ENCODE data around the gene IFI35. TPM values are rescaled to one million over a fixed set of nuclear protein-coding genes. Genes with fewer than 3 reads are reported as not detected.

IFI35 gene
- total and polyA plus RNA-seq, 5 experiments from 2014 or later, result 35.7 to 49.8 (median 44.8) TPM

DNA sequence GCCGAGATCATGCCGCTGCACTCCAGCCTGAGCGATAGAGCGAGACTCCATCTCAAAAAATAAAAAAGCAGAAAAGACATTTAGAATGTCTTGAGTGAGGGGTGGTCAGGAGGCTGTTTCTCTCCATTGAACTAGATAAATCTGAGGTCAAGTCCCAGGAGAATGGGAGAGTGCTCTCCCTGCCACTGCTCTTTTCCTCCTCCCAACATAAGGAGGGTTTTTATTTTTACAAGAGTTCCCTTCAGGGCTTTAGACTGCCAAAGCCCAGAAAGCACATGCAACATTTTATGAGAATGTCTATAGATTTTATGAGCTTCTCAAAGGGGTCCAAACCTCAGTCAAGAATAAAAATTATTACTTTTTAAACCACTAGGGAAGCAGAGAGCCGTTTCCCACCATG lies 20.0 kb downstream of the IFI35 start:
- Mint-ChIP-seq H3K9me3 (no peaks in the 10 kb centered on the region), H3K27ac (peak overlapping the region in 4 of 10 donors; percentile 32 to 72 (median 46)), H3K4me3 (peak overlapping the region in 9 of 10 donors; percentile 7 to 84 (median 43)), H3K27me3 (no peaks in the 10 kb centered on the region), H3K4me1 (peaks cover 9 to 22% (median 14%) of the 10 kb centered on the region in 4 donors), H3K36me3 (no peaks in the 10 kb centered on the region)
- POLR2A ChIA-PET, result interaction anchor here (1.0 kb wide), 1 partner anchor 145 kb away, joined by 3 read pairs; the partner anchor contains the start of gene NBR1
- ATAC-seq (no peak), DNase-seq (no peak)

- H3K27me3 Mint-ChIP-seq, result no peaks in the 10 kb centered on the region
- H3K9me3 Mint-ChIP-seq, result no peaks in the 10 kb centered on the region
- peaks cover 9 to 16% (median 13%) of the 10 kb centered on the region in 4 donors for H3K4me1 Mint-ChIP-seq
- peak overlapping the region in 7 of 10 donors; percentile 7 to 71 (median 47) for H3K4me3 Mint-ChIP-seq
- ATAC-seq, result no peak
- DNase-seq, result no peak
- no peaks in the 10 kb centered on the region for H3K36me3 Mint-ChIP-seq
- POLR2A ChIA-PET, result interaction anchor here (1.0 kb wide), 1 partner anchor 144 kb away, joined by 3 read pairs; the partner anchor contains the start of gene NBR1
- peak overlapping the region in 1 of 10 donors; percentile 32 for H3K27ac Mint-ChIP-seq
Observed at GRCh38 chr17:43027091-43028032, 20.8 kb downstream of the IFI35 start.

DNA sequence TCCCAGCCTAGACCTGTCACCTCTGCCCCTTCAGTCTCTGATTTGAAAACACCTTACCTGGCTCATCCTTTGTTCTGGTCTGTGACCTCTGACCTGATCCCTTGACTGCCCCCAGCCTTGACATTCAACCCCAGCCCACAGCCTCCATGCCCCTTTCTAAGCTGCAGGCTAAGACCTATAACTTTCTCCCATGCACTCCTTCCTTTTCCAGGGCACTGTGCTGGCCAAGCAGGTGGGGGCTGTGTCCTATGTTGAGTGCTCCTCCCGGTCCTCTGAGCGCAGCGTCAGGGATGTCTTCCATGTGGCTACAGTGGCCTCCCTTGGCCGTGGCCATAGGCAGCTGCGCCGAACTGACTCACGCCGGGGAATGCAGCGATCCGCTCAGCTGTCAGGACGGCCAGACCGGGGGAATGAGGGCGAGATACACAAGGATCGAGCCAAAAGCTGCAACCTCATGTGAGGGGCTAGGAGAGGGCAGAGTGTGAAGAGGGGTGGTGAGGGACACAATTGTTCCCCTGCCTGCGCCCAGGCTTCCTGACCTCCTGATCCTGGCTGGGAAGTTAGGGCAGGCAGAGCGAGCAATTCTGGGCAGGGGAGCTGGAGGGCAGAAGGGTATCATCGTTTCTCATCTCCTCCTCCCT lies 21.8 kb downstream of the IFI35 start:
- Mint-ChIP-seq H3K4me1 (peaks cover 9 to 15% (median 13%) of the 10 kb centered on the region in 4 donors), H3K9me3 (no peaks in the 10 kb centered on the region), H3K4me3 (peak overlapping the region in 1 of 10 donors; percentile 50), H3K27ac (peak overlapping the region in 2 of 10 donors; percentile 37 to 89), H3K36me3 (no peaks in the 10 kb centered on the region), H3K27me3 (no peaks in the 10 kb centered on the region)
- no peak for ATAC-seq
- no peak for DNase-seq
- POLR2A ChIA-PET, result no interaction called here

GRCh38 chr17:43030137-43030767 lies 23.7 kb downstream of the IFI35 start:
- H3K4me3 Mint-ChIP-seq, result no peak overlapping the region
- no peaks in the 10 kb centered on the region for H3K9me3 Mint-ChIP-seq
- peak overlapping the region in 2 of 10 donors; percentile 6 to 14 for H3K27ac Mint-ChIP-seq
- POLR2A ChIA-PET, result interaction anchor here (1.2 kb wide), 1 partner anchor 11 kb away, joined by 3 read pairs; no protein-coding TSS in a partner anchor
- H3K4me1 Mint-ChIP-seq, result peaks cover 0 to 6% (median 4%) of the 10 kb centered on the region in 4 donors
- ATAC-seq (no peak), DNase-seq (no peak)
- no peaks in the 10 kb centered on the region for H3K27me3 Mint-ChIP-seq
- H3K36me3 Mint-ChIP-seq, result no peaks in the 10 kb centered on the region

DNA sequence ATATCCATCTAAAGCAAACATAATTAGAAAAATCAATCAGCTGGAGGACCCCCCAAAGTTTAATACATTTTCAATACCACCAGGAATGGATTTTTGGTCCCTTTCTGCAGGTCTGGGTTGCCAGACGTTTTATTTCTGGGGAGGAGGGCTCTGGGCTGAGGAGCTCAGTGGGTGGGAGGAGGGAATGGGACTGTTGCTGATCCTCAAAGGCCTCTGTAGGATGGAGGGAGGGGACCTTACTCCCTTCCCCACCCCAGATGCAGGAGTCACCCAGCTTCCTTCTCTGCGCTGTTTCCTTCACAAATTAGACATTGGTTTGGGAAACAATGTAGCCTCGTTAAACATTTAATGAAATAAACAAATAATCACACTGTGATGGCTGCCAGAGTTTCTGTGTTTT lies 25.1 kb downstream of the IFI35 start:
- Mint-ChIP-seq H3K27ac (no peak overlapping the region), H3K4me1 (peaks cover 0 to 3% (median under 1%) of the 10 kb centered on the region in 4 donors), H3K4me3 (no peak overlapping the region), H3K36me3 (no peaks in the 10 kb centered on the region), H3K27me3 (no peaks in the 10 kb centered on the region), H3K9me3 (no peaks in the 10 kb centered on the region)
- no peak for ATAC-seq
- no peak for DNase-seq
- POLR2A ChIA-PET, result interaction anchor here (1.0 to 1.2 kb wide), 2 partner anchors 13 to 24 kb away, joined by 3 read pairs; no protein-coding TSS in a partner anchor

DNA sequence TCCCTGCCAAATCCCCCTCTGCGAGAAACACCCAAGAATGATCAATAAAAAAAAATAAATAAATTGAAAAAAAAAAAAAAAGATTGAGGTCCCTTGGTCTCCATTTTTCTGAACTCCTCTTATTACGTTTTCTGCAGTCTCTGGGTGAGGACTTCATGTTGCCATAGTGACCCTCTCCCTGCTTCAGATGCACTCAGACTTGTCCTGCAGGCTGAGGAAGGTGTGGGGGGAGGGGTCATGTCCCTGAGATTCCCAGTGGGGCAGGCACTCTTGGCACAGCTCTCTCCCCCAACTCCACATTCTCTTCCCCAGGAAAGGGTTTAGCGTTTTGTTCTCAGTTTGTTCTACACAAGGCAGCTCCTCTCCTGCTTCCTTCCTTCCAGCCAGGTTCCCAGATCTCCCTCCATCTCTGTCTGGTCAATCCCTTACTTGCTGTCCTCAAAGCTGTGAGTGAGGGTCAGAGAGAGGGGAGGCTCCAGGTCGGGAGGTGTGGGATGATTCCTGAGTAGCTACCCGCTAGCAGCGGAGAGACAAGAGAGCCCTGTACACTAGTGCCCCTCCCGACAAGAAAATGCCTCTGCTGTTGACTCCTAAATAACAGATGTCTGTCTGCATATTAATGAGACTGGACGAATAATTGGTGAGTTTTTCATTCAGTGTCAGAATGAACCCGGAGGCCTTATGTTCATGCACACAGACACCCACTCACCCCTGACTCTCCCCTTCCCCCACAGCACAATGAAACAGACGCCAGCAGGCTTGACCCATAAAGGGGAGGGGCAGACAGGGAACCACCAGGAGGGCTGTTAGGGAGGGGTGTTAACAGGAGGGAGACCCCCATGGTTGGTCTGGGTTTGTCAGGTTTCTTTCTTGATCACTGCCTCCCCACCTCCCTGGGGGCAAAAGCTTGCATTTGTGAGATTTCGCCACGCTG lies 27.6 kb downstream of the IFI35 start:
- ATAC-seq (no peak), DNase-seq (no peak)
- H3K9me3 Mint-ChIP-seq, result no peaks in the 10 kb centered on the region
- no peak overlapping the region for H3K4me3 Mint-ChIP-seq
- H3K4me1 Mint-ChIP-seq, result no peaks in the 10 kb centered on the region
- no peaks in the 10 kb centered on the region for H3K27me3 Mint-ChIP-seq
- H3K36me3 Mint-ChIP-seq, result no peaks in the 10 kb centered on the region
- POLR2A ChIA-PET, result no interaction called here
- H3K27ac Mint-ChIP-seq, result no peak overlapping the region

- DNase-seq (no peak), ATAC-seq (no peak)
- Mint-ChIP-seq H3K36me3 (no peaks in the 10 kb centered on the region), H3K27me3 (no peaks in the 10 kb centered on the region), H3K4me3 (no peak overlapping the region), H3K9me3 (no peaks in the 10 kb centered on the region), H3K27ac (peak overlapping the region in 2 of 10 donors; percentile 18 to 70), H3K4me1 (no peaks in the 10 kb centered on the region)
- POLR2A ChIA-PET, result no interaction called here
Observed at GRCh38 chr17:43034894-43035293, 28.3 kb downstream of the IFI35 start.

DNA sequence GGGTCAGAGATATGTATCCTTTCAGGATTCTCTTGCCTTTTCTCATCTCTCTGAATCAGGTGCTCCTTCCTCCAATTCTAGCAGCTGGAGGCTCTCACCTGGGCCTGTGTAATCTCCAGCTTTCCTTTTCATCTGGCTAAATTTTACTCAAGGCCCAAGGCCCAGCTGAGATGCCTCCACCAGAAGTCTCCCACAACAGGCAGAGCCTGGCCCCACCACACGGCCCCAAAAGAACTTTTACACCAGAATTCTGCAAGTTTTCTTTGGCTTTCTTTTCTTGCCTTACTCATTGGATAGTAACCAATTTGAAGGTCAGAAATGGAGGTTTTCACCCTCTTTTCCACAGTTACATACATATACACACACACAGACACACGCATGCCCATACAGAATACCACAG lies 33.1 kb downstream of the IFI35 start:
- no peak for ATAC-seq
- no peak for DNase-seq
- no peaks in the 10 kb centered on the region for H3K27me3 Mint-ChIP-seq
- H3K9me3 Mint-ChIP-seq, result no peaks in the 10 kb centered on the region
- no peak overlapping the region for H3K27ac Mint-ChIP-seq
- no peak overlapping the region for H3K4me3 Mint-ChIP-seq
- no peaks in the 10 kb centered on the region for H3K4me1 Mint-ChIP-seq
- POLR2A ChIA-PET, result no interaction called here
- H3K36me3 Mint-ChIP-seq, result no peaks in the 10 kb centered on the region

GRCh38 chr17:43040655-43041054 lies 34.1 kb downstream of the IFI35 start:
- no peaks in the 10 kb centered on the region for H3K9me3 Mint-ChIP-seq

DNA sequence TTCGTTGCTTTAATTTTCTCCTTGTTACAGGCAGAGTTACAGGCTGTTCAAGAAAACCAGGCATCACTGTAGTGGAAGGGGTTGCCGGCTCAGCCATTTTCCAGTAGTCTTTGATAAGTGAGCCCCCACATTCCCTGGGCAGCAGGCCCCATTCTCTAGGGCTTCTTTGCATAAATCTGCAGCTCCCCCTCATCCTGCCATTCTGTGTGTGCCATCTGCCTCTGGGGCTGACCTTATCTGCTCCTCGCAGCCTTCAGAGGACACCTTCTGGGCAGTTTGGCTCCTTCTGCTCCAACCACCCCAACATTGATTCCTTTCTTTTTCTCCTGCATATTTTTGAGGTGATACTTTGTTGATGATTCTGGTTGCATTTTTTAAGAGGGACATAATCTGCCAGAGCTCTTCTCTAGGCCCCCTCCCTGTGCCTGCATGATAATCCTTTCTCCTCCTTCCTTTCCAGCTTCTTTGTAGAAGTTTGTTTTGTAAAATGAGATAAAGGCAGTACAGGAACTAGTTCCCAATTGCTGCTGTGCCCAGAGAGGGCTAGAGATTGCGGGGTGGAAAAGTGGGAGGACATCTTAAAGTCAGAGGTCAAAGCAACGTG lies 35.5 kb downstream of the IFI35 start:
- POLR2A ChIA-PET, result interaction anchor here (0.6 kb wide), 1 partner anchor 33 kb away, joined by 4 read pairs; no protein-coding TSS in a partner anchor
- Mint-ChIP-seq H3K4me3 (no peak overlapping the region), H3K9me3 (no peaks in the 10 kb centered on the region), H3K4me1 (no peaks in the 10 kb centered on the region), H3K27ac (no peak overlapping the region), H3K36me3 (no peaks in the 10 kb centered on the region), H3K27me3 (no peaks in the 10 kb centered on the region)
- no peak for ATAC-seq
- no peak for DNase-seq

More at GRCh38 chr17:43040655-43041054, 34.1 kb downstream of the IFI35 start:
- POLR2A ChIA-PET, result no interaction called here
- DNase-seq (no peak), ATAC-seq (no peak)
- Mint-ChIP-seq H3K27ac (no peak overlapping the region), H3K4me1 (no peaks in the 10 kb centered on the region), H3K36me3 (no peaks in the 10 kb centered on the region), H3K27me3 (no peaks in the 10 kb centered on the region), H3K4me3 (no peak overlapping the region)

DNA sequence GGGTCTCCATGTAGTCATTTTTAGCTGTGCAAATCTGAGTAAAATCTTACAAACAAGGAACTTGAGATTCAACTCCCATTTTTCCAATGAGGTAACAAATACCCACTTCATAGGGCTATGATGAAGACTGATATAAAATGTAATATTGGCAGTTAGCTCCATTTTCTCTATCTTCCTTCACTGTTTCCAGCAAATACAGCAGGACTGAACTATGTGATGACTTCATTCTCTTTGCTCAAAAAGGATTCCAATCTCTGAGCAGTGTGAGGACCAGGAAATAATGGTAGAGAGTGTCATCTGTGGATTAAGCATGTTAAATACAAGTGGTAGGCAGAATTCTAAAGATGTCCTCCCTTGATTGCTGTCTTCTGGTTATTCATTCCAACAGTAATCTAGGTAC lies 36.7 kb downstream of the IFI35 start:
- no peaks in the 10 kb centered on the region for H3K36me3 Mint-ChIP-seq
- DNase-seq, result no peak
- H3K27ac Mint-ChIP-seq, result peak overlapping the region in 1 of 10 donors; percentile 15
- no peak for ATAC-seq
- POLR2A ChIA-PET, result interaction anchor here (1.3 kb wide), 1 partner anchor 19 kb away, joined by 3 read pairs; no protein-coding TSS in a partner anchor
- H3K27me3 Mint-ChIP-seq, result no peaks in the 10 kb centered on the region
- no peak overlapping the region for H3K4me3 Mint-ChIP-seq
- H3K4me1 Mint-ChIP-seq, result no peaks in the 10 kb centered on the region
- no peaks in the 10 kb centered on the region for H3K9me3 Mint-ChIP-seq
